ENCODE results near the gene DENND1A.

Gene DENND1A

DNA sequence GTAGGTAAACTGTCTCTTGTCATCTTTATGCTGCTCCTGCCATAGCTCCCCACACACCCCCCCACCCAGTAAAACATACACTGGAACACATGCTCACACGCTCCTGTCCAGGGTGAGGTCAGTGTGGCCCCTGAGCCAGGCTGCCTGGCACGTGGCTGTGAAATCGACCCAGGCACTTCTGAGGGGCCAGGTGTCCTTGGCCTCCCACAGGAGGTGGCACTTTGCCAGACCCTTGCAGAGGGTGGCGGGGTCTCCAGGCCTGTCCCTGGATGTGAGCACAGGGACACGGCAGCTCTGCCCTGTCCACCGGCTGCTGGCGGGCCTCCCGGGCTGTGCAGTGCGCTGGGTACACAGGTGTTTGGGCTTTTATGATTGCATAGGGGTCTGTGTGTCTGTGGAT lies 583.9 kb downstream of the DENND1A start:
- no peak overlapping the region for H3K27ac ChIP-seq (ENCODE audit: low read length, poor library complexity, severe bottlenecking)
- H3K14ac ChIP-seq (ENCODE audit: low read length in 2 of 2): no peak overlapping the region
- H4K91ac ChIP-seq (ENCODE audit: low read length): no peak overlapping the region

DNA sequence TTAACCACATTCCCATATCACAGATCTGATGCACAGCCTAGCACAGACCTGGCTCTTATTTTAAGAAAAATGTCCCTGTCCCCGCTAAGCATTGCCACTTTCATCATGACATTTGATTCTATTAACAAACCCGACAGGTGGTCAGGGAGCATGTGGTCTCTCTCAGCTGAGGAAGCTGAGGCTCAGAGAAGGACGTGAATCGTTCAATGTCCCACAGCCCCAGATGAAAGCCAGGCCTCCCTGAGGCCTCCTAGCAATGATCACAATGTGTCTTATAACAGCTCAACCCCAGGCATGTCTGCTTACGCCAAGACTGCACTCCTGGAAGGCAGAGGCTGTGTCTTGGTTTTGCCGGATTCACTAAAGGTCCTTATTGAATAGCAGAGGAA lies 584.4 kb downstream of the DENND1A start:
- H3K36me3 ChIP-seq (ENCODE audit: control insufficient read depth in 1 of 2, insufficient read depth in 2 of 2, low read depth in 1 of 2, low read length in 2 of 2): no peaks in the 10 kb centered on the region
- no peak overlapping the region for H2BK5ac ChIP-seq (ENCODE audit: low read depth, low read length, poor library complexity, severe bottlenecking)
- WGBS: 47% methylated on average over 6 of the region's 6 CpGs
- peaks cover 6% of the 10 kb centered on the region for H3K4me1 ChIP-seq (ENCODE audit: control insufficient read depth, insufficient read depth, low read depth, low read length)
- H3K4me3 ChIP-seq (ENCODE audit: insufficient read depth in 1 of 2, low read depth in 1 of 2, low read length in 2 of 2): no peak overlapping the region
- no peak overlapping the region for H3K9ac ChIP-seq (ENCODE audit: low read length)
- H4K8ac ChIP-seq (ENCODE audit: low read length): peak overlapping the region; percentile 15
- no peak overlapping the region for H3K4me2 ChIP-seq (ENCODE audit: low read length, poor library complexity, severe bottlenecking)
- H3K27me3 ChIP-seq (ENCODE audit: control insufficient read depth in 1 of 2, insufficient read depth in 1 of 2, low read length in 2 of 2): peaks cover 20 to 42% of the 10 kb centered on the region in 2 experiments
- no peaks in the 10 kb centered on the region for H3K9me3 ChIP-seq (ENCODE audit: control insufficient read depth, low read length)
- H2AFZ ChIP-seq (ENCODE audit: low read depth, low read length): no peak overlapping the region
- no peak overlapping the region for H4K91ac ChIP-seq (ENCODE audit: low read length)
- no peak overlapping the region for H2AK5ac ChIP-seq (ENCODE audit: low read length, severe bottlenecking)
- DNase-seq: no peak
- no peak overlapping the region for H2BK120ac ChIP-seq (ENCODE audit: low read depth, low read length)
- H2BK12ac ChIP-seq (ENCODE audit: low read length in 2 of 2): no peak overlapping the region
- no peak overlapping the region for H3K18ac ChIP-seq (ENCODE audit: low read depth in 1 of 2, low read length in 2 of 2)
- no peak overlapping the region for H2BK15ac ChIP-seq (ENCODE audit: low read depth, poor library complexity, severe bottlenecking)
- H3K27ac ChIP-seq (ENCODE audit: low read length, poor library complexity, severe bottlenecking): no peak overlapping the region
- H3K14ac ChIP-seq (ENCODE audit: low read length in 2 of 2): no peak overlapping the region
- H3K23ac ChIP-seq (ENCODE audit: low read length in 2 of 2): no peak overlapping the region
- no peaks in the 10 kb centered on the region for H3K79me1 ChIP-seq (replicated peaks; ENCODE audit: low read length, poor library complexity, severe bottlenecking)
- no peak overlapping the region for H3K4ac ChIP-seq (ENCODE audit: low read depth in 1 of 2, low read length in 2 of 2)

More for the DNA sequence above, 583.9 kb downstream of the DENND1A start:
- Histone ChIP-seq H3K9ac (ENCODE audit: low read length) (no peak overlapping the region), H3K36me3 (ENCODE audit: control insufficient read depth in 1 of 2, insufficient read depth in 2 of 2, low read depth in 1 of 2, low read length in 2 of 2) (no peaks in the 10 kb centered on the region), H2BK12ac (ENCODE audit: low read length in 2 of 2) (no peak overlapping the region), H3K4ac (ENCODE audit: low read depth in 1 of 2, low read length in 2 of 2) (no peak overlapping the region), H3K4me3 (ENCODE audit: insufficient read depth in 1 of 2, low read depth in 1 of 2, low read length in 2 of 2) (no peak overlapping the region), H2BK15ac (ENCODE audit: low read depth, poor library complexity, severe bottlenecking) (no peak overlapping the region), H2AFZ (ENCODE audit: low read depth, low read length) (no peak overlapping the region), H3K4me1 (ENCODE audit: control insufficient read depth, insufficient read depth, low read depth, low read length) (peaks cover 6% of the 10 kb centered on the region), H2AK5ac (ENCODE audit: low read length, severe bottlenecking) (no peak overlapping the region), H2BK5ac (ENCODE audit: low read depth, low read length, poor library complexity, severe bottlenecking) (no peak overlapping the region), H3K23ac (ENCODE audit: low read length in 2 of 2) (no peak overlapping the region), H3K9me3 (ENCODE audit: control insufficient read depth, low read length) (no peaks in the 10 kb centered on the region), H3K4me2 (ENCODE audit: low read length, poor library complexity, severe bottlenecking) (no peak overlapping the region), H3K27me3 (ENCODE audit: control insufficient read depth in 1 of 2, insufficient read depth in 1 of 2, low read length in 2 of 2) (peaks cover 25 to 46% of the 10 kb centered on the region in 2 experiments), H2BK120ac (ENCODE audit: low read depth, low read length) (no peak overlapping the region), H3K18ac (ENCODE audit: low read depth in 1 of 2, low read length in 2 of 2) (no peak overlapping the region), H4K8ac (ENCODE audit: low read length) (no peak overlapping the region), H3K79me1 (replicated peaks; ENCODE audit: low read length, poor library complexity, severe bottlenecking) (no peaks in the 10 kb centered on the region)
- DNase-seq: no peak
- 86% methylated on average over 9 of the region's 9 CpGs for WGBS

DNA sequence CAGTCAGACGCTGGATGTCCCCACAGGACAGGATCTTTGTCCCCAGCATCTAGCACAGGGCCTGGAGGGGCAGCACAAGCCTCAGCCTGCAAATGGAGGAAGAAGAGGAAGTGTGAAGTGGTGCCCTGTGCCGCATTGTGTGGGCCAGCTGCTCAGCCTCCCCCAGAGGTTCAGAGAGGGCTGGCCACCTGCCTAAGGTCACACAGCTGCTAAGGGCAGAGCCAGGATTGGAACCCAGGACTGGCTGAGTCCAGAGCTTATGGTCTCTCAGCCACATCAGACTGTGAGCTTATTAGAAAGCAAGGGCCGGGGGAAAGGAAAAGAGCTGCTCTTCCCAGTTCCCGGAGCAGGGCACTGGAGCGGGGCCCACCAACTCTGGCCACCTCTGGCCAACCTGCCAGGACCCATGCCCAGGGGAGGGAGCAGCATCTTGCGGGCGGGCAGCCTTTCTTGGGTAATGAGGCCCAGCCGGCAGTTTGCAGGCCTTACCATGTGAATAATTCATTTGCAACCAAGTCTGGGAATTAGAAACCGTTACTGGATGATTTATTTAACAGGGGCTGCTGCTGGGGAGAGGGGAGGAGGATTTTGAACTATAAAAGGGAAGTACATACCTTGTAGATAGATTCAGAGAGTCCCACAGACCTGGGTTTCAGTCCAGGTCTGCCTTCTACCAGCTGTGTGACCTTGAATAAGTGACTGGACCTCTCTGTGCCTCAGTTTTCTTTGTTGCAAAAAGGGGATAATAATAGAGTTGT lies 585.6 kb downstream of the DENND1A start:
- H2BK120ac ChIP-seq (ENCODE audit: low read depth, low read length): no peak overlapping the region
- no peak overlapping the region for H3K4me3 ChIP-seq (ENCODE audit: insufficient read depth in 1 of 2, low read depth in 1 of 2, low read length in 2 of 2)
- no peak overlapping the region for H3K18ac ChIP-seq (ENCODE audit: low read depth in 1 of 2, low read length in 2 of 2)
- H3K4me1 ChIP-seq (ENCODE audit: control insufficient read depth, insufficient read depth, low read depth, low read length): peaks cover 12% of the 10 kb centered on the region
- H2AFZ ChIP-seq (ENCODE audit: low read depth, low read length): no peak overlapping the region
- H3K9me3 ChIP-seq (ENCODE audit: control insufficient read depth, low read length): no peaks in the 10 kb centered on the region
- no peak overlapping the region for H2AK5ac ChIP-seq (ENCODE audit: low read length, severe bottlenecking)
- no peak overlapping the region for H3K23ac ChIP-seq (ENCODE audit: low read length in 2 of 2)
- H2BK15ac ChIP-seq (ENCODE audit: low read depth, poor library complexity, severe bottlenecking): no peak overlapping the region
- H3K79me1 ChIP-seq (replicated peaks; ENCODE audit: low read length, poor library complexity, severe bottlenecking): no peaks in the 10 kb centered on the region
- H3K9ac ChIP-seq (ENCODE audit: low read length): no peak overlapping the region
- no peak overlapping the region for H3K4me2 ChIP-seq (ENCODE audit: low read length, poor library complexity, severe bottlenecking)
- H4K8ac ChIP-seq (ENCODE audit: low read length): no peak overlapping the region
- H3K4ac ChIP-seq (ENCODE audit: low read depth in 1 of 2, low read length in 2 of 2): no peak overlapping the region
- H3K14ac ChIP-seq (ENCODE audit: low read length in 2 of 2): no peak overlapping the region
- no peak overlapping the region for H3K27ac ChIP-seq (ENCODE audit: low read length, poor library complexity, severe bottlenecking)
- WGBS: 96% methylated on average over 9 of the region's 9 CpGs
- no peak overlapping the region for H4K91ac ChIP-seq (ENCODE audit: low read length)
- no peak for DNase-seq
- H3K27me3 ChIP-seq (ENCODE audit: control insufficient read depth in 1 of 2, insufficient read depth in 1 of 2, low read length in 2 of 2): peaks cover 12 to 42% of the 10 kb centered on the region in 2 experiments
- no peak overlapping the region for H2BK12ac ChIP-seq (ENCODE audit: low read length in 2 of 2)
- no peaks in the 10 kb centered on the region for H3K36me3 ChIP-seq (ENCODE audit: control insufficient read depth in 1 of 2, insufficient read depth in 2 of 2, low read depth in 1 of 2, low read length in 2 of 2)
- H2BK5ac ChIP-seq (ENCODE audit: low read depth, low read length, poor library complexity, severe bottlenecking): no peak overlapping the region

DNA sequence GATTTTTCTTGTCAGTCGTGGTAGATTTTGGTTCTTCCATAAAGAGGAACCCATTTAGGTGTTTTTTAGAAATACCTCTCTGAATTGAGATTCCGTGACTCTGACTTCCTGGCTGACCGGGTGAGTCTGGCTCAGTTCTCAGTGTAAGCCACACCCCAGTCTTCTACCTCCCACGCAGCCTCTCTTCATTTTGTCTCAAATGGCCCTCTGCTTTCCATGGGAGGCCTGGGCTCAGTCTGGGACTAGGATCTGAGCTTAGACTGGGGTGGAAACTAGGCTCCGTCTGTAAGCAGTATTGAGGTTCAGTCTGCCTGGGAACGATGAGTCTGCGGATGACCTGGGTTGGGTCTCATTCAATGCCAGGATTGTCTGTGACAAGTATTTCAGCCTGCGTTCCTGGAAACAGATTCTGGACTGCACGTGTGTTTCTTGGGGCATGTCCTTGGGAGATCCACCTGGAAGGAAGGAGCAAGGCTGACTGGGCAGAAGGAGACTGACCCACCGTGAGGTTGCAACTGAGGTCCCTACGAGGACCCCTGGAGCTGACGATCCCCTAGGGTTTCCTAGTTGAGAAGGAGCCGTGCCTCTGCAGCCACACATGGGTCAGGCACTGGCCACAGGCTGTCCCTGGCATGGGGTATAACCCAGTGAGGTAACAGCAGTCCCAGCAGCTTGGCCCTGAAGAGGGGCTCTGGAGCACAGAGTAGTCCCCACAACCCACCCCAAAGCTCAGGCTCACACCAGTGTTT lies 586.3 kb downstream of the DENND1A start:
- Histone ChIP-seq H2AFZ (ENCODE audit: low read depth, low read length) (no peak overlapping the region), H3K23ac (ENCODE audit: low read length in 2 of 2) (no peak overlapping the region), H2AK5ac (ENCODE audit: low read length, severe bottlenecking) (no peak overlapping the region), H3K4ac (ENCODE audit: low read depth in 1 of 2, low read length in 2 of 2) (no peak overlapping the region), H2BK15ac (ENCODE audit: low read depth, poor library complexity, severe bottlenecking) (no peak overlapping the region), H3K4me3 (ENCODE audit: insufficient read depth in 1 of 2, low read depth in 1 of 2, low read length in 2 of 2) (no peak overlapping the region), H3K4me1 (ENCODE audit: control insufficient read depth, insufficient read depth, low read depth, low read length) (peaks cover 19% of the 10 kb centered on the region), H2BK12ac (ENCODE audit: low read length in 2 of 2) (no peak overlapping the region), H2BK120ac (ENCODE audit: low read depth, low read length) (no peak overlapping the region), H2BK5ac (ENCODE audit: low read depth, low read length, poor library complexity, severe bottlenecking) (no peak overlapping the region), H3K36me3 (ENCODE audit: control insufficient read depth in 1 of 2, insufficient read depth in 2 of 2, low read depth in 1 of 2, low read length in 2 of 2) (no peaks in the 10 kb centered on the region), H3K14ac (ENCODE audit: low read length in 2 of 2) (no peak overlapping the region), H4K91ac (ENCODE audit: low read length) (peak overlapping the region; percentile 11), H3K9ac (ENCODE audit: low read length) (no peak overlapping the region), H3K18ac (ENCODE audit: low read depth in 1 of 2, low read length in 2 of 2) (no peak overlapping the region), H3K9me3 (ENCODE audit: control insufficient read depth, low read length) (no peaks in the 10 kb centered on the region), H3K27ac (ENCODE audit: low read length, poor library complexity, severe bottlenecking) (no peak overlapping the region), H3K27me3 (ENCODE audit: control insufficient read depth in 1 of 2, insufficient read depth in 1 of 2, low read length in 2 of 2) (peaks cover 5 to 38% of the 10 kb centered on the region in 2 experiments), H3K79me1 (replicated peaks; ENCODE audit: low read length, poor library complexity, severe bottlenecking) (no peaks in the 10 kb centered on the region), H4K8ac (ENCODE audit: low read length) (no peak overlapping the region), H3K4me2 (ENCODE audit: low read length, poor library complexity, severe bottlenecking) (no peak overlapping the region)
- 68% methylated on average over 13 of the region's 13 CpGs for WGBS
- DNase-seq: no peak
